HL-60/S4 treated with retinoic acid at 250 ng/mL for 4 days and 3 days (cell line): ENCODE results near the gene ROBO1.
"Not testable (repeated sequence)": the region's sequence is repeated elsewhere in the genome, so short reads cannot be mapped to it uniquely, and the experiment has no call there.

Experiments used
- in situ Hi-C: fragments of 300-500 bp; cut with MboI; formaldehyde crosslinking; loops from 2 replicates; pipeline ENCODE4 v1.7.0; 2022; ENCODE audit warnings: low sequenced_read_pairs

Gene ROBO1

DNA sequence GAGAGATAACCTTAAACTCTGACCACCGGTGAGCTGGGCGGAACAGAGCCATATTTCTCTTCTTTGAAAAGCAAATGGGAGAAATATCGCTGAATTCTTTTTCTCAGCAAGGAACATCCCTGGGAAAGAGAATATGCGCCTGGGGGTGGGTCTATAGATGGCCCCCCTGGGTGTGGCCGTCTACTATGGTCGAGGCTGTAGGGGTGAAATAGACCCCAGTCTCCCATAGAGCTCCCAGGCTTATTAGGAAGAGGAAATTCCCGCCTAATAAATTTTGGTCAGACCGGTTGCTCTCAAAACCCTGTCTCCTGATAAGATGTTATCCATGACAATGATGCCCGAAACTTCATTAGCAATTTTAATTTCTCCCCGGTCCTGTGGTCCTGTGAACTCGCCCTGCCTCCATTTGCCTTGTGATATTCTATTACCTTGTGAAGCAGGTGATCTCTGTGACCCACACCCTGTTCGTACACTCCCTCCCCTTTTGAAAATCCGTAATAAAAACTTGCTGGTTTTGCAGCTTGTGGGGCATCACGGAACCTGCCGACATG is 441.9 kb downstream of the ROBO1 start:
- in situ Hi-C loops, result not testable (repeated sequence)

GRCh38 chr3:79317551-79318518 is 450.0 kb downstream of the ROBO1 start:
- in situ Hi-C loops, result no loop called here

GRCh38 chr3:79314962-79315361 is 452.8 kb downstream of the ROBO1 start:
- in situ Hi-C loops, result no loop called here

DNA sequence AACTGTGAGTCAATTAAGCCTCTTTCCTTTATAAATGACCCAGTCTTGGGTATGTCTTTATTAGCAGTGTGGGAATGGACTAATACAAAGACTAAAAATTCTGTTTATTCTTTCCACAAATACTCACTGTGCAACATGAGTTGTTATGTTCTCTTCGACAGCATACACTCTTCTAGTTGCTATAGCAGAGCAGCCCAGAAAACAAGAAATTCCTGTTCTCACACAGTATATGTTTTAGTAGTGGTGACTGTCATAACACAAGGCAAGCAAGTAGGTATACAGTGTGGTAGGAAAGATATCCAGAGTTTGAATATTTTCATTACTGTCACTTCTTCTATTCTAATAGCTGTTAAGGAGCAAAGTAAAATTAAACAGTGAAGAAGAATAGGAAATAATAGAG is 453.3 kb downstream of the ROBO1 start:
- in situ Hi-C loops, result no loop called here

- in situ Hi-C loops, result no loop called here
Observed at GRCh38 chr3:79310016-79310415, 457.8 kb downstream of the ROBO1 start.

DNA sequence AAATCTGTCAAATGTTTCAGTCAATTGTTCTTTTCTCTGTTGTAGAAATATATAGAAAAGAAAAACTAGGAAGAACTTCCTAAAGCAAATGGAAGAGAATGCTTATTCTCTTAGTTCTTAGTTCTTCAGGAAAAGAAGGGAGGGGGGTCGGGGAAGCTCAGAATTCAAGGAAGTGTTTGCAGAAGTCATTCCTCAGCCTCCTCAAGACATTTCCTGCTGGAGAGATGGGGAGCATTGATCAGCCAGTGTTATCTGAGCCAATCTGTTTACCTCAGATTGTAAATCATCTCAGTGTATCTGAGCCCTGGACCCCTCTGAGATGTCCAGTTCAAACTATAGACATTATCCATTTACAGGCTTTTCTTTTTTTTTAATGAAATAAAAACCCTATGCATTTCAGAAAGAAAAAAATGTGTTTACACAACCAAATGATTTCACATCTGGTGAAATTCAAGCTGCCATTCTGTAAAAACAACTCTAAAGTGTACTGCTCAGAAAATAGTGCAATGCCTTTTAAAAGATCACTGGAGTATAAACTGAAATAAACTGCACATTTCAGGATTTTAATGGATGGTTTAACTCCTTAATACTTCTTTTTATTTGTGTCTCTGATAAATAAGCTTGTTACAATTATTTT is 460.7 kb downstream of the ROBO1 start:
- in situ Hi-C loops, result no loop called here

GRCh38 chr3:79299949-79300635 is 467.7 kb downstream of the ROBO1 start:
- in situ Hi-C loops, result not testable (repeated sequence)

DNA sequence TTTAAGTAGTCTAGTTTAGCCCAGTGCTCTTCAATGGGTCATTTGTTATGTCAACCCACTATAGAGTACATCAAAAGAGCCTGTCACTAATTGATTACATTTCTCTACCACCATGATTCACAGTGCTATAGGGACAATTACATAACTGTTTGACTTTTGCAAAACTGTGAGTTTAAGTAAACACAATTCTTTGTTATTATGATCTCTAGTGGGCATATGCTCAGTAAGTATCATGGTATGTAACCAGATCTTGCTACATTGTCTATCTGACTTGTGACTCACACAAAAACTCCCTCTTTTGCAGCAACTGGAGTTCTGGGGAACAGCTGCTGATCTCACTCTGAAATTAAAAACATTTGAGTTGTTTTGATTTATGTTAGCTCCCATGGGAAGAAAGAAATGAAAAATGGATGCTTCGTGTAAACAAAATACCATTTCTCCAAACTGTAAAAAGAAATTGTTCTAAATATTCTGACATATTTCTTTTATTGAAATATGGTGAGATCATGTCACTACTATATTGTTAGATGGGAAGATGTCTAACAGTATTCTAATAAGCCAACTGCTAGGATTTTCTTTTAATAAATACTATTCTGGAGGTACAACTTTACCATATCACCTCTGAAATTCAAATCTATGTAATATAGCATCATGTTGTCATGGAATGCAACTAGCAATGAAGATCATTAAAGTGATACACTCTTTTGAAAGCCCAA is 470.4 kb downstream of the ROBO1 start:
- in situ Hi-C loops, result no loop called here

DNA sequence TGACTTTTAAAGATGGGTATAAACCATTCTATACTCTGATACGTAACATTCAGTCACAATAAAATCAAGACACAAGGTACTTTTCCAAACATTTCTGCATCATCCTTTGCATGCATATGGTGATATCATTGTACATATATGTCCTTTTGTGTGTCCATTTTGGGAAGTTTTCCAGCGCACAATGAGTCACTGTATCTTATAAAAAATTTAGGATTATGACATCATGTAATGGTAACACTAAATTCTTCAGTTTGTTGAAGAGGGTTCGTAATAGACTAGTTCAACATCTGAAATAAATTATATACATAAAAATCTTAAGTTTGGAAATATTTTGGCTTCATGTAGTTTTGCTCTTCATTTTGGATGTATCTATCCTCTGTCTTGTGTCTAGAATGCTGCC is 480.9 kb downstream of the ROBO1 start:
- in situ Hi-C loops, result no loop called here

DNA sequence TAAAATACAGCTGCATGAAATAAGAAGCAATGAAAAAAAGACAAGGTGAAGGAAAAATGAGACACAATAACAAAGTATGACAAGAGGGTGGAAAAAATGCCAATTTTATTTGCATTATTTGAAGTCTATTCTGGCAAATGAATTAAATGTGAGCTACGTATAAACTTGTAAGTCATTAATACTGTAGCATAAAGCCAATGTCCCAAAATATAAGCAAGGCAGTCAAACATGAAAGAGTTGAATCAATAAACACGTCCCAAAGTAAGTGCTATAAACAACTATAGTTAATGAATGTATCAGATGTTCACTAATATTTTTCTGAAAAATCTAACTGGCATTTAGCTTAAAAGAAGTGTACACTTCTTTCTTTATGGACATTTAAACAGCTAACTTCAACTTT is 481.9 kb downstream of the ROBO1 start:
- in situ Hi-C loops, result no loop called here

DNA sequence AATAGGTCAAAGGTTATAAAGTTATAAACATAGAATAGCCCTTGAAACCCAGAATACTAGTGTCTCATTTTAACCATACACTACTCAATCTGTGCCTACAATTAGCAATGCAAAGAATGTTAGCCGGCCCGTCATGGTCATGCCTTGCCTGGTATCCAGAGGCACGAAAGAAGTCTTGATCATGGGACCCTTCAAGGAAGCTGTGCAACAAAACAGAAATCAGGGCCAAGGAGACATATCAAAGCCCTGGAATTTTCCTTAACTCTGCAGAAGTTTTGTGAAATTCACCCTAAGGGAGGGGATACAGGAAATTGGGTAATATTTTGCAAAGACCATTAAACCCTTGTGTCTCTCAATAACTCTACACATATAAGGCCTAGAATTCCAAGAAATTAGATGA is 482.4 kb downstream of the ROBO1 start:
- in situ Hi-C loops, result no loop called here

DNA sequence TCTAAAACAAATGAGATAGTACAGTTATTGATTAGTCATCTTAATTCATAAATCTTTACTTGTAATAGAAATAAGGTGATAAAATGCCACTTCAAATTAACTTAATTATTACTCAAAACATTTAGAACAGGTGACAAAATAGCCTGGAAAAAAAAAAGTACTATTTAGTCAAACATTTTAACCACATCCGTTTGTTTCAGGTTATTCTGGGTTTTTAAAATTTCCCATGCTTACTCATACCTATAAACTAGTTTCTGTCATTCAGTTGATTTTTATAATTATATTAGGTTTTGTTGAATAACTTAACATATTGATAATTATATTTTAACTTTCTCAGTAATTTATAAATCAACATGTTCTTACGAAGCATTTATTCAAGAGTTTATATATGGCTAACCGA is 483.0 kb downstream of the ROBO1 start:
- in situ Hi-C loops, result no loop called here

DNA sequence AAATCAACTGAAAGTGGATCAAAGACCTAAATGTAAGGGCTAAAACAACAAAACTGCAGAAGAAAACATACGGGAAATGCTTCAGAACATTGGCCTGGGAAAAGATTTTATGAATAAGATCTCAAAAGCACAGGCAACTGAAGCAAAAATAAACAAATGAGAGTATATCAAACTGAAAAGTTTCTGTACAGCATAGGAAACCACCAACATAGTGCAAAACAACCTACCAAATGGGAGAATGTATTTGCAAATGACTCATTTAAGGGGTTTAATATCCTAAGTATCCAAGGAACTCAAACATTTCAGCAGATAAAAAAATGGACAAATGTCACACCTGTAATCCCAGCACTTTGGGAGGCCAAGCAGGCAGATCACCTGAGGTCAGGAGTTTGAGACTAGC is 489.1 kb downstream of the ROBO1 start:
- in situ Hi-C loops, result no loop called here

DNA sequence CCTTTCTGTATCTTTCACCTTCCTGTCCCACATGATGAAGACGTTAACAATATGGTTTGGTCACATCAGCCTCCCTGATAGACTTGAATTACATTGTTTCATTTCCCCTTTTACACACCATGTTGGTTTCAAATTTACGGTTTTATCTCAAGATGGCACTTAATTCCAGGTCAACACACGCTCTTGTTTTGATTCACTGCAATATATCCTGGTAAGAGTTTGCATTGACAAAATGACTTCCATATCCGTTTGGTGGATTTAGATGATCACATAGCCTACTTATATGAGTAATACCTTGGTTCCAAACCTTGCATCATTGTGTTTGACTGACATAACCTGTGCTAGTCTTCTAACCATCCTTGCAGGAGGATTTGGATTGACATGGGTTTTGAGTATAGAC is 499.4 kb downstream of the ROBO1 start:
- in situ Hi-C loops, result no loop called here

GRCh38 chr3:79264892-79265291 is 502.9 kb downstream of the ROBO1 start:
- in situ Hi-C loops, result no loop called here

GRCh38 chr3:79263423-79263822 is 504.4 kb downstream of the ROBO1 start:
- in situ Hi-C loops, result no loop called here

- in situ Hi-C loops, result no loop called here
Observed at GRCh38 chr3:79258479-79258878, 509.3 kb downstream of the ROBO1 start.

DNA sequence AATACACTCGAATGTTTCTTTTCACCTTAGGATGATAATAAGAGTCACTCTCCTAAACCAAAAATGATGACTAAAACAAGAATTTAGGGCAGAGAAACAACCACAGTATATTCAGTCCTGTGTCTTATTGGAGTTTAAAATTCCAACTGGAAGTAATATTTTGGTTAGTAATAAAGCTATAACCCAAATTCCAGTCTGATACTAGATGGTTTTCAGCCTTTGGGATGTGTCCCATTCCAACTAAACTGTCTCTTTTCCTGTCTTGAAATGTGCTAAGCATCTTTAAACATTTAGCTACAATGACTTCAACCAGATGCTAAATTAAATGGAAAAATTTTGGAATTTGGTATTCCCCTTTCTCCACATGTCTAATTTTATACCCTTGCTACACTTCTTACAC is 510.0 kb downstream of the ROBO1 start:
- in situ Hi-C loops, result no loop called here

- in situ Hi-C loops, result no loop called here
Observed at GRCh38 chr3:79255702-79256101, 512.1 kb downstream of the ROBO1 start.

DNA sequence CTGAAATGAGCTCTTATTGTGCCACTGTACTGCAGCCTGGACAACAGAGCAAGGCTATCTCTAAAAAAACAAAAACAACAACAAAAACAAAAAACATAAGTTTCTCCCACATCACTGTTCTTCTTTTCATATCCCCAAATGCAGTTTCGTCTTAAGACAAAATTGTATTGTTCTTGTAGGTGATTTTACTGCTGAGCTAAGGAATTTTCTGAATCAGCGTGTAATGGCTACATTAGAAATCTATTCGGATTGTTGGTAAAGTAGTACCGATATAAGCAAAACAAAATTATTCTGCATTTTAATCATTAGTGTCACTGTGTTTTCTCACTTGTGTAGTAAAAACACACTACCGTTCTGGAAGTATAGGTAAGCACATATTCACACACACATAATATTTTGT is 512.5 kb downstream of the ROBO1 start:
- in situ Hi-C loops, result no loop called here

GRCh38 chr3:79253704-79254103 is 514.1 kb downstream of the ROBO1 start:
- in situ Hi-C loops, result no loop called here
